K562 (cell line): ENCODE results near the gene FIBP.

Source experiments
- ZNF408 ChIP-seq: fragments of 250-450 bp; sonication (Bioruptor Pico); IDR thresholded peaks from 2 replicates; pipeline ENCODE4 v1.4.0; 2020; ENCODE audit warnings: low read depth, mild to moderate bottlenecking, moderate library complexity
- TF ChIP-seq, protein P1 (sequence below), 3 experiments: IDR thresholded peaks in 2 of 3; conservative IDR thresholded peaks in 1 of 3; 2 replicates each; pipeline ENCODE4 v1.5.1; 2011 to 2012; ENCODE audit warnings: low read length in 3 of 3, mild to moderate bottlenecking in 3 of 3, control low read depth in 2 of 3, improper control_type of control experiment in 1 of 3, inconsistent platforms in 1 of 3, low read depth in 1 of 3, mixed read lengths in 1 of 3, moderate library complexity in 1 of 3; ENCODE audit not compliant: insufficient read depth in 2 of 3

DNA sequence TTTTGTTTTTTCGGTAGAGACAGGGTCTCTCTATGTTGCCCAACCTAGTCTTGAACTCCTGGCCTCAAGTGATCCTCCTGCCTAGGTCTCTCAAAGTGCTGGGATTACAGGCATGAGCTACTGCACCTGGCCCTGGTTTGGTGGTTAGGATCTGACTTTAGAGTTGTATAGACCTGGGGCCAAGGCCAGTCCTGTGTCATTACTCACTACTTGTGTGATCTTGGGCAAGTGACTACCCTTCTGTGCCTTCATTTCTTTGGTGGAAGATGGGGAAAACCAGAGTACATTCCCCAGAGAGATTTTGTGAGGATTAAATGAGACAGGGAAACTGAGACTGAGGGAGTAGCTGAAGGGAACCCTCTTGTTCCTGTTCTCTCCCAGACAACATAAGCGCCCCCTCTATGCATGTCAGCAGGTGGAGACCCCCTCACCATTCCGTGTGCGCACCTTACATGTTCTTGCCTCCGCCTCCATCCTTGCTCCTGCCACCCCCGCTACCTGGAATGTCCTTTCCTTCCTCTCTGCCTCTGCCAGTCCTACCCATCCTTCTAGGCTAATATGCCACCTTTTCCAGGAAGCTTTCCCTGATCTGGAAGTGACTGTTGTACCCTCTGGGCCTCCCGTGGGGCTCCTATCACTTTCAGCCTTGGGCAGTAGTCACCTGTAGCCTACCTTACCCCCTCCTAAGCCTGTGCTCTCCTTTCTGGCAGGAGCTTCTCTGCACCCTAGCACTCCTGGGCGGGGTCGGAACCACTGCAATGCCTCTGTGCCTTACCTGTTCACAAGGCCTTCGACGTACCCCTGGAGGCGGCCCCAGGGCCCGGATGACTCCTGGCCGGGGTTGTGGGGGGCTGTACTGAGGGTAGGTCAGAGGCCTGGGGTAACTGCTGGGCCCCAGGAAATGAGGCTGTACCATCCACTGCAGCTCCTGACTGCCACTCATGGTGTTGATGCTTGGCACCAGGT lies 8.0 kb upstream of the FIBP start:
- no peak for TF ChIP-seq ZNF408 (CRISPR knock-in tag)
- TF ChIP-seq, protein P1, sequence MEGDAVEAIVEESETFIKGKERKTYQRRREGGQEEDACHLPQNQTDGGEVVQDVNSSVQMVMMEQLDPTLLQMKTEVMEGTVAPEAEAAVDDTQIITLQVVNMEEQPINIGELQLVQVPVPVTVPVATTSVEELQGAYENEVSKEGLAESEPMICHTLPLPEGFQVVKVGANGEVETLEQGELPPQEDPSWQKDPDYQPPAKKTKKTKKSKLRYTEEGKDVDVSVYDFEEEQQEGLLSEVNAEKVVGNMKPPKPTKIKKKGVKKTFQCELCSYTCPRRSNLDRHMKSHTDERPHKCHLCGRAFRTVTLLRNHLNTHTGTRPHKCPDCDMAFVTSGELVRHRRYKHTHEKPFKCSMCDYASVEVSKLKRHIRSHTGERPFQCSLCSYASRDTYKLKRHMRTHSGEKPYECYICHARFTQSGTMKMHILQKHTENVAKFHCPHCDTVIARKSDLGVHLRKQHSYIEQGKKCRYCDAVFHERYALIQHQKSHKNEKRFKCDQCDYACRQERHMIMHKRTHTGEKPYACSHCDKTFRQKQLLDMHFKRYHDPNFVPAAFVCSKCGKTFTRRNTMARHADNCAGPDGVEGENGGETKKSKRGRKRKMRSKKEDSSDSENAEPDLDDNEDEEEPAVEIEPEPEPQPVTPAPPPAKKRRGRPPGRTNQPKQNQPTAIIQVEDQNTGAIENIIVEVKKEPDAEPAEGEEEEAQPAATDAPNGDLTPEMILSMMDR (IDR thresholded peaks at IDR 0.05 in 2 of 3, conservative IDR thresholded peaks at IDR 0.05 in 1 of 3; ENCODE audit: insufficient read depth in 2 of 3, low read depth in 1 of 3, low read length in 3 of 3), result no peak
